Vagina (tissue), 2 donors: ENCODE results near the gene SNORC. TPM values are rescaled to one million over a fixed set of nuclear protein-coding genes. Genes with fewer than 3 reads are reported as not detected.

Experiments
- DNase-seq, 2 donors: peaks; one replicate each; pipeline ENCODE4 v3.0.0-alpha.2; 2017; ENCODE audit errors: extremely low spot score in 2 of 2
- H3K27ac ChIP-seq: fragments of 200-600 bp; sonication (generic); one replicate; pipeline ENCODE4 v1.5.1; 2019
- H3K27me3 ChIP-seq: fragments of 200-600 bp; sonication (generic); one replicate; pipeline ENCODE4 v1.5.1; 2019
- H3K36me3 ChIP-seq, 2 donors: fragments of 200-600 bp; sonication (generic); one replicate each; pipeline ENCODE4 v1.5.1; 2017 to 2019
- H3K4me1 ChIP-seq: fragments of 200-600 bp; sonication (generic); one replicate; pipeline ENCODE4 v1.5.1; 2019
- H3K4me3 ChIP-seq, 2 donors: fragments of 200-600 bp; sonication (generic); 1 replicate in 1 of 2; 2 replicates in 1 of 2; pipeline ENCODE4 v1.5.1; 2016 to 2019
- H3K9me3 ChIP-seq: fragments of 200-600 bp; sonication (generic); one replicate; pipeline ENCODE4 v1.5.1; 2019
- CTCF ChIP-seq, 3 experiments: fragments of 450-650 bp in 2 of 3; fragments of 200-600 bp in 1 of 3; sonication (generic) in 1 of 3; IDR thresholded peaks; one replicate each; pipeline ENCODE4 v1.5.1; 2017 to 2019; ENCODE audit warnings: antibody characterized with exemption in 3 of 3, mild to moderate bottlenecking in 2 of 3, moderate library complexity in 2 of 3
- POLR2A ChIP-seq, 2 donors: fragments of 450-650 bp; IDR thresholded peaks; one replicate each; pipeline ENCODE4 v1.6.1; 2017; ENCODE audit warnings: antibody characterized with exemption in 2 of 2, mild to moderate bottlenecking in 2 of 2, moderate library complexity in 2 of 2
- POLR2AphosphoS5 ChIP-seq, 2 donors: sonication (generic); formaldehyde crosslinking; IDR thresholded peaks; one replicate each; pipeline ENCODE4 v1.9.0; 2017; ENCODE audit warnings: antibody characterized with exemption in 2 of 2, mild to moderate bottlenecking in 2 of 2, low read depth in 1 of 2; ENCODE audit not compliant: insufficient read depth in 1 of 2
- intact Hi-C: fragments of 100-400 bp; cut with DNase I; formaldehyde crosslinking; loops from one replicate; pipeline ENCODE4 v1.15.1; 2023
- total RNA-seq: library from RNA; depleted of rRNA; stranded (reverse); fragments of >200 nt; gene quantifications from one replicate; pipeline ENCODE4 v1.2.3, GENCODE V29; 2016

Gene SNORC
- total RNA-seq: not detected

GRCh38 chr2:232870018-232870765 is at the start of gene SNORC:
Gene SNORC (plus strand): TSS chr2:232870264. CDS start chr2:232870342, 78 bp downstream.
- intact Hi-C loops: no loop called here
- no peaks in the 10 kb centered on the region for H3K36me3 ChIP-seq
- no peak within 1 kb of the TSS for H3K4me3 ChIP-seq
- no peaks in the 10 kb centered on the region for H3K4me1 ChIP-seq
- no peaks in the 10 kb centered on the region for H3K27me3 ChIP-seq
- H3K9me3 ChIP-seq: no peaks in the 10 kb centered on the region
- no peak within 1 kb of the TSS for H3K27ac ChIP-seq
- no peak for DNase-seq
- no peak for TF ChIP-seq POLR2A (IDR thresholded peaks at IDR 0.05)
- TF ChIP-seq CTCF (IDR thresholded peaks at IDR 0.05): no peak
- TF ChIP-seq POLR2AphosphoS5 (IDR thresholded peaks at IDR 0.05; ENCODE audit: insufficient read depth in 1 of 2, low read depth in 1 of 2): no peak

- H3K36me3 ChIP-seq: peaks cover 0 to 49% of the 10 kb centered on the region in 2 donors
- no peaks in the 10 kb centered on the region for H3K27me3 ChIP-seq
- no peaks in the 10 kb centered on the region for H3K4me1 ChIP-seq
- TF ChIP-seq POLR2A (IDR thresholded peaks at IDR 0.05): no peak
- TF ChIP-seq CTCF (IDR thresholded peaks at IDR 0.05): no peak
- TF ChIP-seq POLR2AphosphoS5 (IDR thresholded peaks at IDR 0.05; ENCODE audit: insufficient read depth in 1 of 2, low read depth in 1 of 2): no peak
- no peak overlapping the region for H3K4me3 ChIP-seq
- no peak for DNase-seq
- H3K27ac ChIP-seq: no peak overlapping the region
- no peaks in the 10 kb centered on the region for H3K9me3 ChIP-seq
- intact Hi-C loops: no loop called here
Measured at GRCh38 chr2:232829988-232830387, 40.1 kb upstream of the SNORC start.

- H3K36me3 ChIP-seq: peaks cover 0 to 50% of the 10 kb centered on the region in 2 donors
- DNase-seq: no peak
- H3K4me3 ChIP-seq: no peak overlapping the region
- intact Hi-C loops: no loop called here
- no peak overlapping the region for H3K27ac ChIP-seq
- no peak for TF ChIP-seq CTCF (IDR thresholded peaks at IDR 0.05)
- no peak for TF ChIP-seq POLR2A (IDR thresholded peaks at IDR 0.05)
- no peak for TF ChIP-seq POLR2AphosphoS5 (IDR thresholded peaks at IDR 0.05; ENCODE audit: insufficient read depth in 1 of 2, low read depth in 1 of 2)
- no peaks in the 10 kb centered on the region for H3K9me3 ChIP-seq
- no peaks in the 10 kb centered on the region for H3K27me3 ChIP-seq
- H3K4me1 ChIP-seq: no peaks in the 10 kb centered on the region
Measured at GRCh38 chr2:232831496-232831895, 38.6 kb upstream of the SNORC start.

GRCh38 chr2:232833830-232834229 is 36.2 kb upstream of the SNORC start:
- H3K36me3 ChIP-seq: peaks cover 0 to 50% of the 10 kb centered on the region in 2 donors
- TF ChIP-seq POLR2A (IDR thresholded peaks at IDR 0.05) (no peak), CTCF (IDR thresholded peaks at IDR 0.05) (no peak), POLR2AphosphoS5 (IDR thresholded peaks at IDR 0.05; ENCODE audit: insufficient read depth in 1 of 2, low read depth in 1 of 2) (no peak)
- no peak for DNase-seq

GRCh38 chr2:232835687-232836208 is 34.3 kb upstream of the SNORC start:
- Histone ChIP-seq H3K9me3 (no peaks in the 10 kb centered on the region), H3K36me3 (peaks cover 0 to 65% of the 10 kb centered on the region in 2 donors), H3K27ac (no peak overlapping the region), H3K27me3 (no peaks in the 10 kb centered on the region), H3K4me1 (no peaks in the 10 kb centered on the region), H3K4me3 (no peak overlapping the region)
- intact Hi-C loops: no loop called here
- no peak for DNase-seq
- no peak for TF ChIP-seq POLR2A (IDR thresholded peaks at IDR 0.05)

More at GRCh38 chr2:232833830-232834229, 36.2 kb upstream of the SNORC start:
- intact Hi-C loops: no loop called here
- H3K4me3 ChIP-seq: no peak overlapping the region
- H3K4me1 ChIP-seq: no peaks in the 10 kb centered on the region
- no peaks in the 10 kb centered on the region for H3K27me3 ChIP-seq
- no peak overlapping the region for H3K27ac ChIP-seq
- no peaks in the 10 kb centered on the region for H3K9me3 ChIP-seq
